Left ventricle myocardium inferior (tissue), 1 donor: ENCODE results near the gene KRI1. TPM values are rescaled to one million over a fixed set of nuclear protein-coding genes. Genes with fewer than 3 reads are reported as not detected.
A peak's percentile ranks its signal among the peaks of the same experiment; 100 is the strongest.

Experiments used
- DNase-seq: peaks from one replicate; pipeline ENCODE4 v3.0.0-alpha.2; 2020
- H3K27ac ChIP-seq: fragments of 200-600 bp; replicated peaks from 2 replicates; pipeline ENCODE4 v1.8.0; 2021
- H3K27me3 ChIP-seq: fragments of 200-600 bp; 2 replicates; pipeline ENCODE4 v1.8.0; 2021; ENCODE audit warnings: low read depth
- H3K36me3 ChIP-seq: fragments of 200-600 bp; 2 replicates; pipeline ENCODE4 v1.8.0; 2021
- H3K4me1 ChIP-seq: fragments of 200-600 bp; 2 replicates; pipeline ENCODE4 v1.8.0; 2021
- H3K4me3 ChIP-seq: fragments of 200-600 bp; 2 replicates; pipeline ENCODE4 v1.8.0; 2021; ENCODE audit warnings: mild to moderate bottlenecking, moderate library complexity
- H3K9me3 ChIP-seq: fragments of 200-600 bp; replicated peaks from 2 replicates; pipeline ENCODE4 v1.8.0; 2021
- CTCF ChIP-seq: fragments of 200-600 bp; IDR thresholded peaks from 2 replicates; pipeline ENCODE4 v1.8.0; 2021; ENCODE audit warnings: antibody characterized with exemption, mild to moderate bottlenecking, borderline replicate concordance
- intact Hi-C: fragments of 100-400 bp; cut with micrococcal nuclease; formaldehyde crosslinking; loops from one replicate; pipeline ENCODE4 v1.11.0; 2022
- total RNA-seq: library from RNA; stranded (reverse); fragmentation: NEBNext Ultra II Directional; extraction: Animal tissue kit (Norgen Biotek cat#: 25700); gene quantifications from one replicate; pipeline ENCODE4 v1.2.1, GENCODE V29; 2021
- donor health status: DM: no; HTN: yes; CAD: no; lungs with severe emphysema.

KRI1 gene
- total RNA-seq, 1 donor from 2014 or later = 10.2 TPM

GRCh38 chr19:10523135-10523636, 42.6 kb downstream of the KRI1 start:
- no peak for TF ChIP-seq CTCF
- peaks cover 46% of the 10 kb centered on the region for H3K27me3 ChIP-seq
- H3K4me1 ChIP-seq = peaks cover 8% of the 10 kb centered on the region
- no peak for DNase-seq
- H3K9me3 ChIP-seq = no peaks in the 10 kb centered on the region
- no peak overlapping the region for H3K27ac ChIP-seq
- no peaks in the 10 kb centered on the region for H3K36me3 ChIP-seq
- intact Hi-C loops = no loop called here
- H3K4me3 ChIP-seq = no peak overlapping the region

GRCh38 chr19:10521461-10522171, 44.2 kb downstream of the KRI1 start:
- no peak for TF ChIP-seq CTCF
- H3K27me3 ChIP-seq = peaks cover 62% of the 10 kb centered on the region
- no peak overlapping the region for H3K4me3 ChIP-seq
- intact Hi-C loops = no loop called here
- no peaks in the 10 kb centered on the region for H3K9me3 ChIP-seq
- no peak overlapping the region for H3K27ac ChIP-seq
- H3K36me3 ChIP-seq = no peaks in the 10 kb centered on the region
- peaks cover 23% of the 10 kb centered on the region for H3K4me1 ChIP-seq
- no peak for DNase-seq

GRCh38 chr19:10520652-10521318, 45.0 kb downstream of the KRI1 start:
- no peaks in the 10 kb centered on the region for H3K36me3 ChIP-seq
- no peak overlapping the region for H3K4me3 ChIP-seq
- no peaks in the 10 kb centered on the region for H3K9me3 ChIP-seq
- intact Hi-C loops = no loop called here
- H3K4me1 ChIP-seq = peaks cover 23% of the 10 kb centered on the region
- DNase-seq = no peak
- TF ChIP-seq CTCF = no peak
- peaks cover 70% of the 10 kb centered on the region for H3K27me3 ChIP-seq
- H3K27ac ChIP-seq = no peak overlapping the region

GRCh38 chr19:10519421-10519820, 46.4 kb downstream of the KRI1 start:
- no peak for TF ChIP-seq CTCF
- no peaks in the 10 kb centered on the region for H3K9me3 ChIP-seq
- no peak overlapping the region for H3K27ac ChIP-seq
- H3K4me1 ChIP-seq = peaks cover 29% of the 10 kb centered on the region
- peaks cover 81% of the 10 kb centered on the region for H3K27me3 ChIP-seq
- H3K4me3 ChIP-seq = no peak overlapping the region
- no peaks in the 10 kb centered on the region for H3K36me3 ChIP-seq
- no peak for DNase-seq
- intact Hi-C loops = no loop called here

GRCh38 chr19:10518444-10519361, 47.1 kb downstream of the KRI1 start:
- H3K27ac ChIP-seq = no peak overlapping the region
- peaks cover 82% of the 10 kb centered on the region for H3K27me3 ChIP-seq
- DNase-seq = no peak
- H3K4me3 ChIP-seq = peak overlapping the region; percentile 62
- TF ChIP-seq CTCF = no peak
- H3K9me3 ChIP-seq = no peaks in the 10 kb centered on the region
- intact Hi-C loops = no loop called here
- peaks cover 36% of the 10 kb centered on the region for H3K4me1 ChIP-seq
- no peaks in the 10 kb centered on the region for H3K36me3 ChIP-seq
